ENCODE data around the gene MAGEL2. TPM values are rescaled to one million over a fixed set of nuclear protein-coding genes. Genes with fewer than 3 reads are reported as not detected.

Gene MAGEL2
- total and polyA plus RNA-seq, 2 of the 4 experiments (the other 2 are of a cell fraction) = 0.18 to 0.29 TPM

DNA sequence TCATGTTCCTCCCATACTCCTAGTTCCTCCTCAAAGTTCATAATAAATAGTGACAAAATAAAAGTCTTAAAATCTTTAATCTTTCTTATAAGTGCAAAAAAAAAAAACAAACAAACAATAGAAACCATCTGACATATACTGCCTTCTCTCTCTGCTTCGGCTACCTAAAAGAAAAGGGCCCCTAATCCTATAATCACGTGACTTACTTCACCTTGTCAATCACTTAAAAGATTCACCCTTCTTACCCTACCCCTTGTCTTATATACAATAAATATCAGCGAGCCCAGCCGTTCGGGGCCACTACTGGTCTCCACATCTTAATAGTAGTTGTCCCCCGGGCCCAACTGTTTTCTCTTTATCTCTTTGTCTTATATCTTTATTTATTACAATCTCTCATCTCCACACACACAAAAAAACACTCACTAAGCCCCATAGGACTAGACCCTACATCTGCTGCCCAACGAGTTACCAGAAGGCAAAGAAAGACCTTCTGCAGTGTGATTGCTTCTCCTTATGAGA lies 53.4 kb downstream of the MAGEL2 start:
- no TSS peak for BruUV-seq (replicated peaks)
- Histone ChIP-seq H3K27me3 (ENCODE audit: control insufficient read depth, insufficient read depth, low read length) (no peaks in the 10 kb centered on the region), H3K9me3 (ENCODE audit: control insufficient read depth, insufficient read depth, low read length) (peaks cover 17% of the 10 kb centered on the region), H2BK5ac (ENCODE audit: low read depth, low read length, poor library complexity, severe bottlenecking) (no peak overlapping the region), H3K4me2 (ENCODE audit: low read depth, low read length) (no peak overlapping the region), H2BK20ac (ENCODE audit: low read depth, low read length) (no peak overlapping the region), H2AK5ac (ENCODE audit: low read depth, low read length) (no peak overlapping the region), H2AFZ (replicated peaks; ENCODE audit: low read length, poor library complexity) (no peak overlapping the region), H4K5ac (ENCODE audit: low read depth, low read length) (no peak overlapping the region), H2BK120ac (ENCODE audit: low read depth, low read length) (no peak overlapping the region), H2BK15ac (ENCODE audit: low read depth, low read length) (no peak overlapping the region), H2AK9ac (replicated peaks; ENCODE audit: low read depth, low read length, poor library complexity) (no peak overlapping the region), H3K4me1 (ENCODE audit: control insufficient read depth, insufficient read depth, low read length) (no peaks in the 10 kb centered on the region), H3K18ac (ENCODE audit: low read depth, low read length) (no peak overlapping the region), H3K9me1 (ENCODE audit: insufficient read depth, low read length) (no peaks in the 10 kb centered on the region), H3K14ac (replicated peaks; ENCODE audit: low read depth, low read length) (no peak overlapping the region), H3K4ac (ENCODE audit: low read depth, low read length) (no peak overlapping the region), H4K20me1 (ENCODE audit: insufficient read depth, low read length) (no peaks in the 10 kb centered on the region), H3K4me3 (ENCODE audit: insufficient read depth, low read depth, low read length) (no peak overlapping the region), H3K23ac (ENCODE audit: low read depth, low read length) (no peak overlapping the region), H3K27ac (ENCODE audit: insufficient read depth, low read length) (no peak overlapping the region), H3K79me1 (ENCODE audit: low read depth in 1 of 2, low read length in 2 of 2) (no peaks in the 10 kb centered on the region), H4K91ac (ENCODE audit: insufficient read depth, low read depth, low read length) (no peak overlapping the region), H4K8ac (ENCODE audit: low read depth in 2 of 2, low read length in 2 of 2) (no peak overlapping the region), H3K36me3 (ENCODE audit: control insufficient read depth, insufficient read depth, low read length) (no peaks in the 10 kb centered on the region), H3K56ac (ENCODE audit: extremely low read depth, insufficient read depth, low read length) (no peak overlapping the region), H3K9ac (ENCODE audit: low read depth, low read length) (no peak overlapping the region)
- ChIA-PET CTCF (no interaction called here), POLR2A (ENCODE audit: unreplicated experiment) (no interaction called here)
- intact Hi-C loops (cut with micrococcal nuclease) = no loop called here
- in situ Hi-C loops (cut with MboI; ENCODE audit: low sequenced_read_pairs) = no loop called here
- DNase-seq = no peak
- no peak for ATAC-seq (ENCODE audit: low read depth)
- dilution Hi-C loops (cut with HindIII; ENCODE audit: low sequenced_read_pairs, unreplicated experiment) = no loop called here
- no peak for TF ChIP-seq RAD21 (IDR thresholded peaks at IDR 0.05; ENCODE audit: low read length)
- no peak for TF ChIP-seq SMC3 (IDR thresholded peaks at IDR 0.05; ENCODE audit: low read depth, low read length)
- TF ChIP-seq MAFK (IDR thresholded peaks at IDR 0.05; ENCODE audit: low read depth, low read length) = no peak
- WGBS, 2 experiments (ENCODE audit: extremely low coverage in 2 of 2, insufficient read length in 1 of 2) = 60% methylated on average over 3 of the region's 7 CpGs; no CpG with 5 or more reads in 1 of the 2 experiments

Other genes with a start within 250 kb of the MAGEL2 start
- not detected in 2 replicates for gene GOLGA6L2, start 200.6 kb downstream of the MAGEL2 start, total RNA-seq (2012; rRNA removed)
- gene GOLGA6L2, start 200.6 kb downstream of the MAGEL2 start, polyA plus RNA-seq (2012; rRNA removed) = not detected in 2 replicates
- under 0.01 and 0.56 TPM in 2 replicates for gene MKRN3, start 82.2 kb downstream of the MAGEL2 start, total RNA-seq (2012; rRNA removed)
- gene MKRN3, start 82.2 kb downstream of the MAGEL2 start, polyA plus RNA-seq (2012; rRNA removed) = 0.09 and 0.17 TPM in 2 replicates
- 40.1 and 50.3 TPM in 2 replicates for gene NDN, start 39.4 kb upstream of the MAGEL2 start, total RNA-seq (2012; rRNA removed)
- gene NDN, start 39.4 kb upstream of the MAGEL2 start, polyA plus RNA-seq (2012; rRNA removed) = 72.4 and 87.6 TPM in 2 replicates